Measurements from ENCODE around the gene LDB1.

Gene LDB1, protein sequence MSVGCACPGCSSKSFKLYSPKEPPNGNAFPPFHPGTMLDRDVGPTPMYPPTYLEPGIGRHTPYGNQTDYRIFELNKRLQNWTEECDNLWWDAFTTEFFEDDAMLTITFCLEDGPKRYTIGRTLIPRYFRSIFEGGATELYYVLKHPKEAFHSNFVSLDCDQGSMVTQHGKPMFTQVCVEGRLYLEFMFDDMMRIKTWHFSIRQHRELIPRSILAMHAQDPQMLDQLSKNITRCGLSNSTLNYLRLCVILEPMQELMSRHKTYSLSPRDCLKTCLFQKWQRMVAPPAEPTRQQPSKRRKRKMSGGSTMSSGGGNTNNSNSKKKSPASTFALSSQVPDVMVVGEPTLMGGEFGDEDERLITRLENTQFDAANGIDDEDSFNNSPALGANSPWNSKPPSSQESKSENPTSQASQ

DNA sequence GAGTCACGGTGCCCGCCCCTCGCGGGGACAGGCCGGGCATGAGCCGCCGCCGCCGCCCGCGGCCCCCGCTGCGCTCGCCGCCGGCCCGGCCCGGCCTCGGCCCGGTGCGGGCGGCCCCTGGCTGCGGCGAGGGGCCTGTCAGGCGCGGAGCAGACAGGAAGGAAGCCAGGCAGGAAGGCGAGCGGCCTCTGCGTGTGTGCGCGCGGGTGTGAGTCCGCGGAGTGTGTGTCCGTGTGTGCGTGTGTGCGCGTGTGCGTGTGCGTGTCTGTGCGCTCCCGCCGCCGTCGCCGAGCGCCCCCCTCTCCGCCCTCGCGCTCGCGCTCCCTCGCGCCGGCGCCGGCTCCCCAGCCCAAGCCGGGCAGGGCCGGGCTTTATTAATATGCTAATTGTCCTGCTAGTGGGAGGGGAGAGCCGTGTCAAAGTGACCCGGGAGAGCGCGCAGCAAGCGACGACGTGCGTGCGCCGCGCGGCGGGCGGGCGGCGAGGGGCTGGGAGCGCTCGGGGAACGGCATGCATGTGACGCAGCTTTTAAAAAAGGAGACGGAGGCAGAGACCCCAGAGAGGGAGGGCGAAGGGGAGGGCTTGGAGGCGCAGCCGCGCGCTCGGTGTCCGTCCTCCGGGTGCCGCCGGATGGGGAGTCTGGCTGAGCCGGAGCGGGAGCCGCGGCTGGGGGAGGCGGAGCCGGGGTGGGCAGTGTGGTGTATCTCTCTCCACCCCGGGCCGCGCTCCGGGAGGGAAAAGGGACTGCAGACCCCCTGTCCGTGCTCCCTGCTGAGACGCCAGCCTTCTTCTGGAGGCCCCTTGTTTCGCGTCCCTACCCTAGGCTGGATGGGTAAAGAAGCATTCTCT, at the start of gene LDB1:
TSS of gene LDB1 (minus strand) at position 227 of the 849 bp plus-strand sequence. CDS start 258 bp downstream, outside the sequence.
- peak; percentile 61 for DNase-seq (ENCODE audit: low read depth)

- DNase-seq (ENCODE audit: low read depth), result no peak
These were observed 47.7 kb upstream of the LDB1 start for GRCh38 chr10:102167861-102168260.

DNA sequence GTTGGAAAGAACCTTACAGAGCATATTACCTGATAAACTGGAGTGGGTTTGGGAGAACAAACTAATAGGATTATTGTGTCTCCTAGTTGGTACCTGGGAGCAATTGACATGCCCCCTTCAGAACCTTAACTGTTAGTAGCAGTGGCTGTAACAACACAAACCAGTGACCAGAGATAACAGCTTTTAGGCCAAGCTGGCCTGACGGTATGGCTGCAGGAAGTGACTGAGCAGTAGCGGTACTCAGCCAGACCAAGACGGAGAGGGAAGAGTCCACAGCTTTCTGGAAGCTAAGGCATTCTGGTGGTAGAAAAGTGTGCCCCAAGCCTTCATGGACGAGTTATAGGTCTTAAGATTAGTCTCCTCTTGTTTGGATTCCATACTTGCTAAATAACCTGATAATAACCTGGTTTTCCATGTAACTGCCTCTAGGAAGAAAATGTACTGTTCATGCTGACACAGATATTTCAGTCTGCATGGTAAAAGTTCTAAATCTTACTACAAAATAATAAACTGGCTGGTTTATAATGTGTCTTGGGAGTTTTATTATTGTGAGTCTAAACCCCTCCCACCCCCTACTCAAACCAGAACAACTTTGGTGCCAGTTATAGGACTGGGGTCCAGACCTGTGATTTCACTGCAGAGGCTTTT, 43.3 kb upstream of the LDB1 start:
- no peak for DNase-seq (ENCODE audit: low read depth)

DNA sequence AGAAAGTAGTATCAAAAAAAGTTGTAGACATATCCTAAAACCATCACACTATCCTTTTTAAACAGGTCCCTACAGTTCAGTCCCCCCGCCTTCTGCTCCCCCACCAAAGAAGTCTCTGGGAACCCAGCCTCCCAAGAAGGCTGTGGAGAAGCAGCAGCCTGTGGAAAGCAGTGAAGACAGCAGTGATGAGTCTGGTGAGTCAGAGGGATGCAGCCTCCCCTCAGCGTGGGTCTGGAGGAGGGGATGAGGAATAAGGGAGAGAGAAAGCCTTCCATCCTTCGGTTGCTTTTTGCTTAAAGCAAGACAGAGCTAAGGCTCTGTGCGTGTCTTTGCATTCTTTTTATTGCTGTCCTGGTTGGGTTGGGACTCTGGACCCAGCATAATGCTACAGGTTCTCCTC, 39.7 kb upstream of the LDB1 start:
- DNase-seq (ENCODE audit: low read depth), result no peak

- DNase-seq (ENCODE audit: low read depth), result no peak
These were observed 39.0 kb upstream of the LDB1 start for GRCh38 chr10:102159051-102159597.

GRCh38 chr10:102157224-102157623, 37.1 kb upstream of the LDB1 start:
- DNase-seq (ENCODE audit: low read depth), result no peak

DNA sequence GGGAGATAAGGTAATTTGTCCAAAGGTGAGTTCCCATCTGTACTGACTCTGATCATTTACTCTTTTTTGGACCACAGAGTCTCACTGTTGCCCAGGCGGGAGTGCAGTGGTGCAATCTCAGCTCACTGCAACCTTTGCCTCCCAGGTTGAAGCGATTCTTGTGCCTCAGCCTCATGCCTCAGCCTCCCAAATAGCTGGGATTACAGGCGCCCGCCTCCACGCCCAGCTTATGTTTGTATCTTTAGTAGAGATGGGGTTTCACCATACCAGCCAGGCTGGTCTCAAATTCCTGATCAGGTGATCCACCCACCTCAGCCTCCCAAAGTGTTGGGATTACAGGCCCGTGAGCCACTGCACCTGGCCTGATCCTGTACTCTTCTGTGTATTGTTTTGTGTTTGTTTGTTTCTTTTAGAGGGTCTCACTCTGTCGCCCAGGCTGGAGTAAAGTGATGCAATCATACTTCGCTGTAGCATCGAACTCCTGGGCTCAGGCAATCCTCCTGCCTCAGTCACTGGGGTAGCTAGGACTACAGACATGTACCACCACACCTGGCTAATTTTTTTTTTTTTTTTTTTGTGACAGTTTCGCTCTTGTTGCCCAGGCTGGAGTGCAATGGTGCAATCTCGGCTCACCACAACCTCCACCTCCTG, 34.4 kb upstream of the LDB1 start:
- no peak for DNase-seq (ENCODE audit: low read depth)

DNA sequence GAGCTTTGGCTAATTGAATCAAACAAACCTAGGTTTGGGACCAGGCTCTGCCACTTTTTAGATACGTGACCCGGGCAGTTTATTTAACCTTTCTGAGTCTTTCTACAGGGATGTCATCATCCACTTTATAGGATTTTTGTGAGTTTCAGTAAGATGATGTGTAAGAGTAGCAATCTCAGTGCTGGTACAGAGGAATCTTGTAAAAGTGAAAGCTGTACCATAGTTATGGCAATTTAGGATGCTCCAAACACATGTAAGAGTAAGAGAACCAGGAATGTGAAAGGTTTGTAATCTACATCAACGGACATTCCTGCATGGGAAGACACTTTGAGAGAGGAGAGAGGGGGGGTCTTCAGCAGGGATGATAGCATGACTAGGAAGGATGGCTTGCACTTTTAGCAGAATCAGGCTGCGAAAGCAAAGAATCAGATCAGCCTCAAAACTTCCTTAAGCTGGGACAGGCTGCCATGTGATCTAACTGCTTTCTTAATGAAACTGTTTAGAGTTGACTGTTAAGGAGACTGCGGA, 33.0 kb upstream of the LDB1 start:
- no peak for DNase-seq (ENCODE audit: low read depth)

GRCh38 chr10:102152545-102152890, 32.4 kb upstream of the LDB1 start:
- peak; percentile 5 for DNase-seq (ENCODE audit: low read depth)

- DNase-seq (ENCODE audit: low read depth), result peak; percentile 100
These were observed 31.8 kb upstream of the LDB1 start, which contains the start of gene NOLC1 for GRCh38 chr10:102151774-102152544. Gene NOLC1, plus strand, starts transcription at chr10:102152389. Its CDS starts 22 bp downstream, at chr10:102152411.

DNA sequence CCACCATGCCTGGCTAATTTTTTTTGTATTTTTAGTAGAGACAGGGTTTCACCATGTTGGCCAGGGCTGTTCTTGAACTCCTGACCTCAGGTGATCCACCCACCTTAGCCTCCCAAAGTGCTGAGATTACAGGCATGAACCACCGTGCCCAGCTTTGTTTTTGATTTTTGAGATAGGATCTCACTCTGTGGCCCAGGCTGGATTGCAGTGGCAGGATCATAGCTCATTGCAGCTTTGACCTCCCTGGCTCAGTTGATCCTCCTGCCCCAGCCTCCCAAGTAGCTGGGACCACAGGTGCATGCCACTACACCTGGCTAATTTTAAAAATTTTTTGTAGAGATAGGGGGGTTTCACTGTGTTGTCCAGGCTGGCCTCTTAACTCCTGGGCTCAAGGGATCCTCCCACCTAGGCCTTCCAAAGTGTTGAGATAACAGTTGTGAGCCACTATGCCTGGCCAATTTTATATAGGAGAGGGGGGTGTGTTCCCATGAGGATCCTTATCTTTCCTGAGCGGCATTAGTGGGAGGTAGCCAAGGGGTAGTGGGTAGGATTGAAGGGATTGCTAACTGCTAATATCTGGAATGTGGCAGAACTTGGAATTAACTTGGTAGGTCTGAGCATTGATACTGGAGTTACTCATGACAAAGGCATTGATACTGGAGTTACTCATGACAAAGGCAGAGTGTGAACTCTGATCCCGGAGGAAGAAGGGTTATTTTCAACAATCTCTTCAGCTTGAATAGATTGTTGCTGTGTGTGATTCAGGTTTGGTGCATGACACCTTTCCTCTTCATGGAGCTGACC, 31.0 kb upstream of the LDB1 start:
- DNase-seq (ENCODE audit: low read depth), result no peak

DNA sequence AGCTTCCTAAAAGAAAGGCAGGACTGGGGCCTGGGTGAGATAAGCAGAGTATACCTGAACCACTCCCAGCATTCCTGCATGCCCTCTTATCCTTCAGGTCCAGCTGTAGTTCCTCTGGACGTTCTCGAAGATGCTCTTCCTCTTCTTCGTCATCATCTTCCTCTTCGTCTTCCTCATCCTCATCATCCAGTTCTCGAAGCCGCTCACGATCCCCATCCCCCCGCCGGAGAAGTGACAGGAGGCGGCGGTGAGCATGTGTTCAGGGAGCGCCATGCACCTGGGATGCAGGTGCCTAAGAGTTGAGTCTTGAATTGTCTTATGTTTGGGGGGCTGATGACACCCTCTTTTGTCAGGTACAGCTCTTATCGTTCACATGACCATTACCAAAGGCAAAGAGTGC, 28.1 kb upstream of the LDB1 start:
- no peak for DNase-seq (ENCODE audit: low read depth)

GRCh38 chr10:102147561-102147960, 27.4 kb upstream of the LDB1 start:
- DNase-seq (ENCODE audit: low read depth), result no peak

GRCh38 chr10:102146971-102147428, 26.8 kb upstream of the LDB1 start:
- DNase-seq (ENCODE audit: low read depth), result no peak

- no peak for DNase-seq (ENCODE audit: low read depth)
These were observed 21.5 kb upstream of the LDB1 start for GRCh38 chr10:102141583-102142107.

DNA sequence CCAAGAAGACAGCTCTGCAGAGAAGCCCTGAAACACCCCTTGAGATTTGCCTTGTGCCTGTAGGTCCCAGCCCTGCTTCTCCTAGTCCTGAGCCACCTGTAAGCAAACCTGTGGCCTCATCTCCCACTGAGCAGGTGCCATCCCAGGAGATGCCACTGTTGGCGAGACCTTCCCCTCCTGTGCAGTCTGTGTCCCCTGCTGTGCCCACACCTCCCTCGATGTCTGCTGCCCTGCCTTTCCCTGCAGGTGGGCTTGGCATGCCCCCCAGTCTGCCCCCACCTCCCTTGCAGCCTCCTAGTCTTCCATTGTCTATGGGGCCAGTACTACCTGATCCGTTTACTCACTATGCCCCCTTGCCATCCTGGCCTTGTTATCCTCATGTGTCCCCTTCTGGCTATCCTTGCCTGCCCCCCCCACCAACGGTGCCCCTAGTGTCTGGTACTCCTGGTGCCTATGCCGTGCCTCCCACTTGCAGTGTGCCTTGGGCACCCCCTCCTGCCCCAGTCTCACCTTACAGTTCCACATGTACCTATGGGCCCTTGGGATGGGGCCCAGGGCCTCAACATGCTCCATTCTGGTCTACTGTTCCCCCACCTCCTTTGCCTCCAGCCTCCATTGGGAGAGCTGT, 20.9 kb upstream of the LDB1 start:
- DNase-seq (ENCODE audit: low read depth), result no peak

DNA sequence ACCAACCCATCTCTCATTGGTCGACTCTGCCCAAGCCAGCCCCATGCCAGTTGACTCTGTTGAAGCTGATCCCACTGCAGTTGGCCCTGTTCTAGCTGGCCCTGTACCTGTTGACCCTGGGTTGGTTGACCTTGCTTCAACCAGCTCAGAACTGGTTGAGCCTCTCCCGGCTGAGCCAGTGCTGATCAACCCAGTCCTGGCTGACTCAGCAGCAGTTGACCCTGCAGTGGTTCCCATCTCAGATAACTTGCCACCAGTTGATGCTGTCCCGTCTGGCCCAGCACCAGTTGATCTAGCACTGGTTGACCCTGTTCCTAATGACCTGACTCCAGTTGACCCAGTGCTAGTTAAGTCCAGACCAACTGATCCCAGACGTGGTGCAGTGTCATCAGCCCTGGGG, 20.1 kb upstream of the LDB1 start:
- DNase-seq (ENCODE audit: low read depth), result no peak

DNA sequence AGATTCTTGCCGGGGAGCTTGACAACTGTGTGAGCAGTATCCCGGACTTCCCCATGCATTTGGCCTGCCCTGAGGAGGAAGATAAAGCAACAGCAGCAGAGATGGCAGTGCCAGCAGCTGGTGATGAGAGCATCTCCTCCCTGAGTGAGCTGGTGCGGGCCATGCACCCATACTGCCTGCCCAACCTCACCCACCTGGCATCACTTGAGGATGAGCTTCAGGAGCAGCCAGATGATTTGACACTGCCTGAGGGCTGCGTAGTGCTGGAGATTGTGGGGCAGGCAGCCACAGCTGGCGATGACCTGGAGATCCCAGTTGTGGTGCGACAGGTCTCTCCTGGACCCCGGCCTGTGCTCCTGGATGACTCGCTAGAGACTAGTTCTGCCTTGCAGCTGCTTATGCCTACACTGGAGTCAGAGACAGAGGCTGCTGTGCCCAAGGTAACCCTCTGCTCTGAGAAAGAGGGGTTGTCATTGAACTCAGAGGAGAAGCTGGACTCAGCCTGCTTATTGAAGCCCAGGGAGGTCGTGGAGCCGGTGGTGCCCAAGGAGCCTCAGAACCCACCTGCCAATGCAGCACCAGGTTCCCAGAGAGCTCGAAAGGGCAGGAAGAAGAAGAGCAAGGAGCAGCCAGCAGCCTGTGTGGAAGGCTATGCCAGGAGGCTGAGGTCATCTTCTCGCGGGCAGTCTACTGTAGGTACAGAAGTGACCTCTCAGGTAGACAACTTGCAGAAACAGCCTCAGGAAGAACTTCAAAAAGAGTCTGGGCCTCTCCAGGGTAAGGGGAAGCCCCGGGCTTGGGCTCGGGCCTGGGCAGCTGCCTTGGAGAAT, 19.3 kb upstream of the LDB1 start:
- DNase-seq (ENCODE audit: low read depth), result no peak

Measured in activated T-helper 1 cell treated with Interleukin-2 at 50 U/mL for 16 hours (primary cell).